ENCODE measurements around the gene KCNJ1.

DNA sequence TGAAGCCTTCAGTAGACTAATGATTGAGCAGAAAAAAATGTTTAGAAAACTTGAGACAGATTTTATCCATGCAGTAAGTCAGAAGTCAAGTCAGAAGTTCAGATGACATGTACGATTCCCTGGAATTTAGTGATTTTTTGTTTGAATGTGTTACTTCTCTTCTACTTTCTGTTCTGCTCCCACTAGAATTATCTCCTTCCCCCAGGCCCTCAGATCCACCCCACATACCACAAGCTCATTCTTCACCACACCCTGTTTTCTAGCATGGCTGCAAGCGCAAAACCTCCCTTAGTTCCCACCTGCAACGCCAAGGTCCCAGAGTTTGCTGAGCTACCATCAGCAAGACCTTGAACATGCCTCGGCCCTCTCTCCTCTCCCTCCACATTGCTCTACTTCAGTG lies 64.1 kb downstream of the KCNJ1 start:
- TF ChIP-seq CTCF (IDR thresholded peaks at IDR 0.05) (no peak), POLR2A (IDR thresholded peaks at IDR 0.05) (no peak)
